ENCODE data around the gene PPFIA3. TPM values are rescaled to one million over a fixed set of nuclear protein-coding genes. Genes with fewer than 3 reads are reported as not detected.

PPFIA3 gene
- total RNA-seq, 1 experiment from 2014 or later = 27.3 TPM

- TF ChIP-seq, protein P1, sequence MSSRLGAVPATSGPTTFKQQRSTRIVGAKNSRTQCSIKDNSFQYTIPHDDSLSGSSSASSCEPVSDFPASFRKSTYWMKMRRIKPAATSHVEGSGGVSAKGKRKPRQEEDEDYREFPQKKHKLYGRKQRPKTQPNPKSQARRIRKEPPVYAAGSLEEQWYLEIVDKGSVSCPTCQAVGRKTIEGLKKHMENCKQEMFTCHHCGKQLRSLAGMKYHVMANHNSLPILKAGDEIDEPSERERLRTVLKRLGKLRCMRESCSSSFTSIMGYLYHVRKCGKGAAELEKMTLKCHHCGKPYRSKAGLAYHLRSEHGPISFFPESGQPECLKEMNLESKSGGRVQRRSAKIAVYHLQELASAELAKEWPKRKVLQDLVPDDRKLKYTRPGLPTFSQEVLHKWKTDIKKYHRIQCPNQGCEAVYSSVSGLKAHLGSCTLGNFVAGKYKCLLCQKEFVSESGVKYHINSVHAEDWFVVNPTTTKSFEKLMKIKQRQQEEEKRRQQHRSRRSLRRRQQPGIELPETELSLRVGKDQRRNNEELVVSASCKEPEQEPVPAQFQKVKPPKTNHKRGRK (CRISPR knock-in tag; IDR thresholded peaks at IDR 0.05; ENCODE audit: borderline replicate concordance) = no peak
- TF ChIP-seq ZNF416 (CRISPR knock-in tag; IDR thresholded peaks at IDR 0.05) = no peak
- peak; percentile 75; the same call in 1 of the 2 replicates for TF ChIP-seq ZBTB43 (CRISPR knock-in tag; IDR thresholded peaks at IDR 0.05)
- 0 out of 2 replicates have a peak, but pooled peaks have one; percentile 9 for TF ChIP-seq ZNF317 (CRISPR knock-in tag; IDR thresholded peaks at IDR 0.05; ENCODE audit: borderline replicate concordance, low read depth)
- TF ChIP-seq, protein P2, sequence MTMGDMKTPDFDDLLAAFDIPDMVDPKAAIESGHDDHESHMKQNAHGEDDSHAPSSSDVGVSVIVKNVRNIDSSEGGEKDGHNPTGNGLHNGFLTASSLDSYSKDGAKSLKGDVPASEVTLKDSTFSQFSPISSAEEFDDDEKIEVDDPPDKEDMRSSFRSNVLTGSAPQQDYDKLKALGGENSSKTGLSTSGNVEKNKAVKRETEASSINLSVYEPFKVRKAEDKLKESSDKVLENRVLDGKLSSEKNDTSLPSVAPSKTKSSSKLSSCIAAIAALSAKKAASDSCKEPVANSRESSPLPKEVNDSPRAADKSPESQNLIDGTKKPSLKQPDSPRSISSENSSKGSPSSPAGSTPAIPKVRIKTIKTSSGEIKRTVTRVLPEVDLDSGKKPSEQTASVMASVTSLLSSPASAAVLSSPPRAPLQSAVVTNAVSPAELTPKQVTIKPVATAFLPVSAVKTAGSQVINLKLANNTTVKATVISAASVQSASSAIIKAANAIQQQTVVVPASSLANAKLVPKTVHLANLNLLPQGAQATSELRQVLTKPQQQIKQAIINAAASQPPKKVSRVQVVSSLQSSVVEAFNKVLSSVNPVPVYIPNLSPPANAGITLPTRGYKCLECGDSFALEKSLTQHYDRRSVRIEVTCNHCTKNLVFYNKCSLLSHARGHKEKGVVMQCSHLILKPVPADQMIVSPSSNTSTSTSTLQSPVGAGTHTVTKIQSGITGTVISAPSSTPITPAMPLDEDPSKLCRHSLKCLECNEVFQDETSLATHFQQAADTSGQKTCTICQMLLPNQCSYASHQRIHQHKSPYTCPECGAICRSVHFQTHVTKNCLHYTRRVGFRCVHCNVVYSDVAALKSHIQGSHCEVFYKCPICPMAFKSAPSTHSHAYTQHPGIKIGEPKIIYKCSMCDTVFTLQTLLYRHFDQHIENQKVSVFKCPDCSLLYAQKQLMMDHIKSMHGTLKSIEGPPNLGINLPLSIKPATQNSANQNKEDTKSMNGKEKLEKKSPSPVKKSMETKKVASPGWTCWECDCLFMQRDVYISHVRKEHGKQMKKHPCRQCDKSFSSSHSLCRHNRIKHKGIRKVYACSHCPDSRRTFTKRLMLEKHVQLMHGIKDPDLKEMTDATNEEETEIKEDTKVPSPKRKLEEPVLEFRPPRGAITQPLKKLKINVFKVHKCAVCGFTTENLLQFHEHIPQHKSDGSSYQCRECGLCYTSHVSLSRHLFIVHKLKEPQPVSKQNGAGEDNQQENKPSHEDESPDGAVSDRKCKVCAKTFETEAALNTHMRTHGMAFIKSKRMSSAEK (CRISPR knock-in tag; IDR thresholded peaks at IDR 0.05; ENCODE audit: borderline replicate concordance) = no peak
- TF ChIP-seq IRF2 (CRISPR knock-in tag; IDR thresholded peaks at IDR 0.05; ENCODE audit: borderline replicate concordance, low read depth) = no peak
- peak; percentile 65; the same call in 1 of the 2 replicates for TF ChIP-seq USF1 (CRISPR knock-in tag; IDR thresholded peaks at IDR 0.05)
- TF ChIP-seq FOXK1 (CRISPR knock-in tag; IDR thresholded peaks at IDR 0.05) = peak; percentile 78
- no peak for TF ChIP-seq JAZF1 (CRISPR knock-in tag; IDR thresholded peaks at IDR 0.05)
- peak; percentile 65; the same call in 1 of the 2 replicates for TF ChIP-seq CREM (CRISPR knock-in tag; IDR thresholded peaks at IDR 0.05)
- peak; percentile 91 for TF ChIP-seq TCF7 (CRISPR knock-in tag; IDR thresholded peaks at IDR 0.05; ENCODE audit: low read depth)
- peak; percentile 93; the same call in 1 of the 2 replicates for TF ChIP-seq ESRRA (CRISPR knock-in tag; IDR thresholded peaks at IDR 0.05; ENCODE audit: borderline replicate concordance)
- no peak for TF ChIP-seq ZSCAN18 (CRISPR knock-in tag; IDR thresholded peaks at IDR 0.05)
- peak; percentile 97 for TF ChIP-seq MAX (CRISPR knock-in tag; IDR thresholded peaks at IDR 0.05)
- TF ChIP-seq NR3C1 (CRISPR knock-in tag; conservative IDR thresholded peaks at IDR 0.05; ENCODE audit: low read depth) = peak; percentile 85; the same call in 1 of the 2 replicates
- TF ChIP-seq, protein P3, sequence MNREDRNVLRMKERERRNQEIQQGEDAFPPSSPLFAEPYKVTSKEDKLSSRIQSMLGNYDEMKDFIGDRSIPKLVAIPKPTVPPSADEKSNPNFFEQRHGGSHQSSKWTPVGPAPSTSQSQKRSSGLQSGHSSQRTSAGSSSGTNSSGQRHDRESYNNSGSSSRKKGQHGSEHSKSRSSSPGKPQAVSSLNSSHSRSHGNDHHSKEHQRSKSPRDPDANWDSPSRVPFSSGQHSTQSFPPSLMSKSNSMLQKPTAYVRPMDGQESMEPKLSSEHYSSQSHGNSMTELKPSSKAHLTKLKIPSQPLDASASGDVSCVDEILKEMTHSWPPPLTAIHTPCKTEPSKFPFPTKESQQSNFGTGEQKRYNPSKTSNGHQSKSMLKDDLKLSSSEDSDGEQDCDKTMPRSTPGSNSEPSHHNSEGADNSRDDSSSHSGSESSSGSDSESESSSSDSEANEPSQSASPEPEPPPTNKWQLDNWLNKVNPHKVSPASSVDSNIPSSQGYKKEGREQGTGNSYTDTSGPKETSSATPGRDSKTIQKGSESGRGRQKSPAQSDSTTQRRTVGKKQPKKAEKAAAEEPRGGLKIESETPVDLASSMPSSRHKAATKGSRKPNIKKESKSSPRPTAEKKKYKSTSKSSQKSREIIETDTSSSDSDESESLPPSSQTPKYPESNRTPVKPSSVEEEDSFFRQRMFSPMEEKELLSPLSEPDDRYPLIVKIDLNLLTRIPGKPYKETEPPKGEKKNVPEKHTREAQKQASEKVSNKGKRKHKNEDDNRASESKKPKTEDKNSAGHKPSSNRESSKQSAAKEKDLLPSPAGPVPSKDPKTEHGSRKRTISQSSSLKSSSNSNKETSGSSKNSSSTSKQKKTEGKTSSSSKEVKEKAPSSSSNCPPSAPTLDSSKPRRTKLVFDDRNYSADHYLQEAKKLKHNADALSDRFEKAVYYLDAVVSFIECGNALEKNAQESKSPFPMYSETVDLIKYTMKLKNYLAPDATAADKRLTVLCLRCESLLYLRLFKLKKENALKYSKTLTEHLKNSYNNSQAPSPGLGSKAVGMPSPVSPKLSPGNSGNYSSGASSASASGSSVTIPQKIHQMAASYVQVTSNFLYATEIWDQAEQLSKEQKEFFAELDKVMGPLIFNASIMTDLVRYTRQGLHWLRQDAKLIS (CRISPR knock-in tag; IDR thresholded peaks at IDR 0.05; ENCODE audit: borderline replicate concordance) = no peak
- TF ChIP-seq ZBTB21 (CRISPR knock-in tag; IDR thresholded peaks at IDR 0.05; ENCODE audit: borderline replicate concordance) = 0 out of 2 replicates have a peak, but pooled peaks have one; percentile 32
- peak; percentile 74 for TF ChIP-seq TEAD4 (CRISPR knock-in tag; IDR thresholded peaks at IDR 0.05)
- no peak for TF ChIP-seq NFATC4 (CRISPR knock-in tag; IDR thresholded peaks at IDR 0.05)
- peak; percentile 79; the same call in 1 of the 2 replicates for TF ChIP-seq ZNF232 (CRISPR knock-in tag; IDR thresholded peaks at IDR 0.05)
- TF ChIP-seq FOXP1 (CRISPR knock-in tag; IDR thresholded peaks at IDR 0.05; ENCODE audit: borderline replicate concordance) = peak; percentile 98
- TF ChIP-seq FOXJ3 (CRISPR knock-in tag; IDR thresholded peaks at IDR 0.05; ENCODE audit: borderline replicate concordance) = no peak
- TF ChIP-seq CREB1 (CRISPR knock-in tag; IDR thresholded peaks at IDR 0.05) = 0 out of 2 replicates have a peak, but pooled peaks have one; percentile 33
- peak; percentile 93 for TF ChIP-seq IRF1 (CRISPR knock-in tag; IDR thresholded peaks at IDR 0.05)
These were observed 47.3 kb upstream of the PPFIA3 start (continued) for GRCh38 chr19:49071860-49072547.
